ENCODE measurements around the gene GTF3C5. TPM values are rescaled to one million over a fixed set of nuclear protein-coding genes. Genes with fewer than 3 reads are reported as not detected.

The GTF3C5 gene
- total and polyA plus RNA-seq, 9 of the 15 experiments (the other 6 are each of a cell fraction or from before 2014, with no cell fraction given) = 3.8 to 118 (median 83.7) TPM

GRCh38 chr9:132990781-132991180 lies 40.0 kb upstream of the GTF3C5 start (continued):
- no peak for TF ChIP-seq MGA (IDR thresholded peaks at IDR 0.05)
- TF ChIP-seq ZNF41 (CRISPR knock-in tag; conservative IDR thresholded peaks at IDR 0.05) = no peak
- 0 out of 2 replicates have a peak, but pooled peaks have one; percentile 47 for TF ChIP-seq E2F4 (CRISPR knock-in tag; IDR thresholded peaks at IDR 0.05; ENCODE audit: low read depth)
- no peak for TF ChIP-seq CBFB (CRISPR knock-in tag; IDR thresholded peaks at IDR 0.05)
- no peak for TF ChIP-seq ZNF830 (CRISPR knock-in tag; IDR thresholded peaks at IDR 0.05)
- peak in 1 of 2 experiments; percentile 46; a peak in 1 of 4 replicates for TF ChIP-seq FOXA3 (CRISPR knock-in tag; conservative IDR thresholded peaks at IDR 0.05 in 1 of 2, IDR thresholded peaks at IDR 0.05 in 1 of 2)
- no peak for TF ChIP-seq SNRNP70 (optimal IDR thresholded peaks at IDR 0.05; ENCODE audit: low read depth, low read length)
- no peak for TF ChIP-seq POLR2AphosphoS5 (IDR thresholded peaks at IDR 0.05; ENCODE audit: control insufficient read depth, insufficient read depth, low read depth, low read length)
- TF ChIP-seq NR0B1 (IDR thresholded peaks at IDR 0.05; ENCODE audit: partially characterized antibody) = no peak
